Thyroid gland (tissue), 4 donors: ENCODE results near the gene CD72.
"Not testable (repeated sequence)": the region's sequence is repeated elsewhere in the genome, so short reads cannot be mapped to it uniquely, and the experiment has no call there.

ENCODE experiments used
- CTCF ChIP-seq, 6 experiments: fragments of 200-600 bp in 3 of 6; fragments of 450-650 bp in 3 of 6; sonication (generic) in 3 of 6; IDR thresholded peaks; one replicate each; pipeline ENCODE4 v1.5.1; 2016 to 2019; ENCODE audit warnings: antibody characterized with exemption in 6 of 6, mild to moderate bottlenecking in 2 of 6, inconsistent platforms in 1 of 6, moderate library complexity in 1 of 6
- POLR2A ChIP-seq, 2 donors: fragments of 450-650 bp; IDR thresholded peaks; one replicate each; pipeline ENCODE4 v1.6.1; 2017; ENCODE audit warnings: antibody characterized with exemption in 2 of 2, mild to moderate bottlenecking in 2 of 2, moderate library complexity in 1 of 2

DNA sequence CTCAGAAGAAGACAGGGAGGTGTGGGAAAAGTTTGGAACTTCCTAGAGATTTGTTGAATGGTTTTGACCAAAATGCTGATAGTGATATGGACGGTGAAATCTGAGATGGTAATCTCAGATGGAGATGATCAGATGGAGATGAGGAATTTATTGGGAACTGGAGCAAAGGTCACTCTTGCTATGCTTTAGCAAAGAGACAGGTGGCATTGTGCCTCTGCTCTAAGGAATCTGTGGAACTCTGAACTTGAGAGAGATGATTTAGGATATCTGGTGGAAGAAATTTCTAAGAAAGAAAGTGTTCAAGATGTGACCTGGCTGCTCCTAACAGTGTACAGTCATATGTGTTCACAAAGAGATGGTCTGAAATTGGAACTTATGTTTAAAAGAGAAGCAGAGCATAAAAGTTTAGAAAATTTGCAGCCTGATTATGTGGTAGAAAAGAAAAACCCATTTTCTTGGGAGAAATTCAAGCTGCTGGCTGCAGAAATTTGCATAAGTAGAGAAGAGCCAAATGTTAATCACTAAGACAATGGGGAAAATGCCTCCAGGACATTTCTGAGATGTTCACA is 38.5 kb downstream of the CD72 start:
- not testable (repeated sequence) for TF ChIP-seq CTCF, POLR2A (IDR thresholded peaks at IDR 0.05)
